ENCODE measurements around the gene ASCL2.

DNA sequence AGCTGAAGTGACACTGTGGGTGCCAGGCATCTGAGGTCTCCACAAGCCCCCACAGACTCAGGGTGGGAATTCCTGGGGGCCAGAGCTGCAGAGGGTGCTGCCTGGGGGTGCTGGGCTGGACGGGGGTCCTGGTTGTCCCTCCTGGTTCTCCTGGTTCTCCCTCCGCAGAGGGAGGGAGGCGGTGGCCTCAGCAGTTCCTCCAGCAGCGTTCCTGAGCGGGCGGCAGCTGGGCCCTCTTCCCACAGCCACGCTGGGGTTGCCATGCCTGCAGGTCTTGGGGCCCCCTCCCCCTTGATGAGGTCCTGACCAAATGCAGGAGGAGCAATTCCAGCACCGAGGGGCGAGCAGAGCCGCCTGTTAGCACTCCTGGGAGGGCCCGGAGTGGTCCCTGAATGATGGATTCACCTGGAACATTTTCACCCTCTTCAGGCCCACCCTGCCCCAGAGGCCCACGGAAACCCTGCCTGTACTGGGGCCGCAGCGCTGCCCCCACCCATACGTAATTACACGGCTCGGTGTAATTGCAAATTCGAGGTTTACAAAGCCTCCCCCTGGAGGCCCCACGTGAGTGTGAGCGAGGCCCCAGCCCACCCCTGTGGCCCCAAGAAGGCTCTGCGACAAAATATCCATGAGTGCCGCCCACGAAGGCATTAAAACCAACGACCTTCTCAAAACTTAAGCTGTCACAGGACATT, 30.7 kb upstream of the ASCL2 start:
- TF ChIP-seq, protein P1, sequence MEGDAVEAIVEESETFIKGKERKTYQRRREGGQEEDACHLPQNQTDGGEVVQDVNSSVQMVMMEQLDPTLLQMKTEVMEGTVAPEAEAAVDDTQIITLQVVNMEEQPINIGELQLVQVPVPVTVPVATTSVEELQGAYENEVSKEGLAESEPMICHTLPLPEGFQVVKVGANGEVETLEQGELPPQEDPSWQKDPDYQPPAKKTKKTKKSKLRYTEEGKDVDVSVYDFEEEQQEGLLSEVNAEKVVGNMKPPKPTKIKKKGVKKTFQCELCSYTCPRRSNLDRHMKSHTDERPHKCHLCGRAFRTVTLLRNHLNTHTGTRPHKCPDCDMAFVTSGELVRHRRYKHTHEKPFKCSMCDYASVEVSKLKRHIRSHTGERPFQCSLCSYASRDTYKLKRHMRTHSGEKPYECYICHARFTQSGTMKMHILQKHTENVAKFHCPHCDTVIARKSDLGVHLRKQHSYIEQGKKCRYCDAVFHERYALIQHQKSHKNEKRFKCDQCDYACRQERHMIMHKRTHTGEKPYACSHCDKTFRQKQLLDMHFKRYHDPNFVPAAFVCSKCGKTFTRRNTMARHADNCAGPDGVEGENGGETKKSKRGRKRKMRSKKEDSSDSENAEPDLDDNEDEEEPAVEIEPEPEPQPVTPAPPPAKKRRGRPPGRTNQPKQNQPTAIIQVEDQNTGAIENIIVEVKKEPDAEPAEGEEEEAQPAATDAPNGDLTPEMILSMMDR (IDR thresholded peaks at IDR 0.05 in 8 of 11, conservative IDR thresholded peaks at IDR 0.05 in 3 of 11) = no peak
- no peak for TF ChIP-seq POLR2A (IDR thresholded peaks at IDR 0.05)

Measured in spleen (tissue), 7 donors.